ENCODE results near the gene TYROBP. TPM values are rescaled to one million over a fixed set of nuclear protein-coding genes. Genes with fewer than 3 reads are reported as not detected.
A peak's percentile ranks its signal among the peaks of the same experiment; 100 is the strongest.

The TYROBP gene
- total and polyA plus RNA-seq, 2 of the 8 experiments (the other 6 are each of a cell fraction or from before 2014, with no cell fraction given) = 0.18 TPM; not detected in 1

GRCh38 chr19:35901055-35901644, 6.9 kb downstream of the TYROBP start:
- Histone ChIP-seq H3K56ac (replicated peaks; ENCODE audit: insufficient read length, low read depth, low read length) (no peak overlapping the region), H2BK5ac (ENCODE audit: low read depth, low read length) (no peak overlapping the region), H3K79me1 (ENCODE audit: low read depth, low read length) (no peaks in the 10 kb centered on the region; the same call in 1 of the 2 replicates), H4K8ac (ENCODE audit: extremely low read depth, insufficient read depth, low read length) (no peak overlapping the region), H3K4me2 (ENCODE audit: insufficient read depth in 1 of 2, low read depth in 2 of 2, low read length in 2 of 2) (peak overlapping the region; percentile 68 to 89; a peak in 2 of 4 replicates), H3K9me3 (ENCODE audit: insufficient read depth in 2 of 2, low read depth in 1 of 2, low read length in 1 of 2) (no peaks in the 10 kb centered on the region), H3K4me3 (ENCODE audit: extremely low read depth in 1 of 4, insufficient read depth in 2 of 4, low read depth in 3 of 4, low read length in 4 of 4) (peak overlapping the region; percentile 88 to 94 (median 90); a peak in 4 of 8 replicates), H2AFZ (ENCODE audit: low read length) (no peak overlapping the region), H3K4ac (replicated peaks; ENCODE audit: insufficient read length, low read depth, low read length) (no peak overlapping the region), H2BK120ac (replicated peaks; ENCODE audit: low read depth, low read length) (no peak overlapping the region), H2BK15ac (ENCODE audit: low read length) (no peak overlapping the region), H3K23ac (ENCODE audit: insufficient read length) (no peak overlapping the region), H2AK5ac (ENCODE audit: low read depth, low read length) (no peak overlapping the region), H3K27me3 (replicated peaks in 1 of 4; ENCODE audit: control insufficient read depth in 3 of 4, extremely low read depth in 1 of 4, insufficient read depth in 3 of 4, low read length in 3 of 4) (no peaks in the 10 kb centered on the region), H4K91ac (replicated peaks; ENCODE audit: insufficient read length, low read length) (no peak overlapping the region), H2BK20ac (ENCODE audit: low read length) (no peak overlapping the region), H3K14ac (ENCODE audit: insufficient read length) (no peak overlapping the region), H3K27ac (ENCODE audit: low read depth, low read length) (no peak overlapping the region), H2BK12ac (ENCODE audit: low read depth, low read length) (no peak overlapping the region), H3K9ac (replicated peaks in 1 of 4; ENCODE audit: extremely low read depth in 1 of 4, low read depth in 3 of 4, low read length in 3 of 4) (no peak overlapping the region), H3K18ac (ENCODE audit: extremely low read depth, low read length) (no peak overlapping the region), H4K20me1 (replicated peaks in 1 of 2; ENCODE audit: control insufficient read depth in 1 of 2, insufficient read depth in 2 of 2, low read length in 2 of 2) (peaks cover 0 to 1% of the 10 kb centered on the region in 2 experiments), H4K5ac (ENCODE audit: insufficient read length, low read depth, low read length) (no peak overlapping the region), H3K4me1 (replicated peaks in 1 of 4; ENCODE audit: control insufficient read depth in 3 of 4, insufficient read depth in 4 of 4, low read length in 3 of 4) (peaks cover 0 to 14% (median 6%) of the 10 kb centered on the region in 4 experiments; a peak in 6 of 7 replicates), H3K79me2 (ENCODE audit: control insufficient read depth in 1 of 2, insufficient read depth in 2 of 2, low read length in 2 of 2) (peaks cover 0 to 8% of the 10 kb centered on the region in 2 experiments; a peak in 1 of 4 replicates), H3K23me2 (ENCODE audit: low read depth, low read length) (peaks cover 12% of the 10 kb centered on the region), H3K36me3 (ENCODE audit: control insufficient read depth in 2 of 4, insufficient read depth in 4 of 4, low read length in 3 of 4) (peaks cover 4 to 18% (median 6%) of the 10 kb centered on the region in 4 experiments; a peak in 7 of 8 replicates)
- TF ChIP-seq ATF2 (IDR thresholded peaks at IDR 0.05; ENCODE audit: low read length) = no peak
- TF ChIP-seq GABPA (IDR thresholded peaks at IDR 0.05; ENCODE audit: borderline replicate concordance, insufficient read depth, low read length) = no peak
- no peak for TF ChIP-seq CTBP2 (IDR thresholded peaks at IDR 0.05; ENCODE audit: borderline replicate concordance, insufficient read depth, insufficient read length, low read length)
- TF ChIP-seq POLR2A (IDR thresholded peaks at IDR 0.05; ENCODE audit: control extremely low read depth in 1 of 2, low read depth in 2 of 2, low read length in 2 of 2) = no peak
- no peak for TF ChIP-seq HDAC2 (IDR thresholded peaks at IDR 0.05; ENCODE audit: borderline replicate concordance in 1 of 2, low read depth in 2 of 2, low read length in 2 of 2)
- no peak for TF ChIP-seq SRF (IDR thresholded peaks at IDR 0.05; ENCODE audit: low read depth, low read length)
- no peak for TF ChIP-seq YY1 (IDR thresholded peaks at IDR 0.05; ENCODE audit: low read depth, low read length)
- ChIA-PET CTCF (ENCODE audit: partially characterized antibody) (no interaction called here), POLR2A (ENCODE audit: partially characterized antibody) (interaction anchor here (0.6 to 1.6 kb wide), 5 partner anchors 16 to 55 kb away, joined by 3 to 6 read pairs (median 3); no protein-coding TSS in a partner anchor)
- FAIRE-seq (no peak), DNase-seq (ENCODE audit: low read depth in 1 of 2, low spot score in 2 of 2) (no peak)
- WGBS, 2 experiments (ENCODE audit: extremely low coverage in 1 of 2, insufficient coverage in 1 of 2, insufficient read length in 1 of 2, insufficient replicate concordance in 2 of 2, low coverage in 1 of 2, low lambda C conversion rate in 2 of 2, missing lambda C conversion rate in 1 of 2) = 65% methylated on average over 2 of the region's 2 CpGs; no CpG with 5 or more reads in 1 of the 2 experiments

Measured in H1 (cell line).